Psoas muscle (tissue), 8 donors: Measurements from ENCODE around the gene PARS2. TPM values are rescaled to one million over a fixed set of nuclear protein-coding genes. Genes with fewer than 3 reads are reported as not detected.

Source experiments
- ATAC-seq, 4 donors: fragments of 200-7000 bp; cut with Tn5 transposase; one replicate each; pipeline ENCODE4 v1.9.1; 2020; ENCODE audit warnings: moderate library complexity in 3 of 4, mild to moderate bottlenecking in 2 of 4
- DNase-seq, 2 donors: peaks; one replicate each; pipeline ENCODE4 v3.0.0-alpha.2; 2020
- H3K27ac ChIP-seq: fragments of 200-600 bp; one replicate; pipeline ENCODE4 v1.8.0; 2022
- H3K27me3 ChIP-seq, 3 donors: fragments of 200-600 bp in 1 of 3; one replicate each; pipeline versions ENCODE4 v1.6.1 to v1.8.0; 2013 to 2022; ENCODE audit warnings: low read length in 2 of 3, mild to moderate bottlenecking in 2 of 3, moderate library complexity in 1 of 3; ENCODE audit not compliant: insufficient read depth in 3 of 3
- H3K36me3 ChIP-seq, 2 donors: fragments of 200-600 bp in 1 of 2; one replicate each; pipeline versions ENCODE4 v1.6.1 to v1.8.0; 2013 to 2022; ENCODE audit warnings: low read depth in 1 of 2, mild to moderate bottlenecking in 1 of 2, moderate library complexity in 1 of 2; ENCODE audit not compliant: insufficient read depth in 1 of 2
- H3K4me1 ChIP-seq: fragments of 200-600 bp; one replicate; pipeline ENCODE4 v1.8.0; 2022
- H3K4me3 ChIP-seq: fragments of 200-600 bp; one replicate; pipeline ENCODE4 v1.8.0; 2022; ENCODE audit warnings: mild to moderate bottlenecking
- H3K9me3 ChIP-seq: fragments of 200-600 bp; one replicate; pipeline ENCODE4 v1.8.0; 2022
- WGBS, 3 donors: extraction: QIAGEN DNeasy Blood & Tissue Kit; methylation state at CpG; one replicate each; pipeline versions ENCODE4 v1.1.6 to v1.1.7; 2013; 5-methylcytosine and 5-hydroxymethylcytosine counted together
- intact Hi-C, 2 donors: fragments of 100-400 bp; cut with DNase I; formaldehyde crosslinking; loops; one replicate each; pipeline versions ENCODE4 v1.11.0 to v1.14.2; 2022
- polyA plus RNA-seq, 3 donors: library from polyadenylated mRNA; stranded (reverse); fragments of 200-250 nt; gene quantifications; one replicate each; pipeline ENCODE4 v1.2.3, GENCODE V29; 2013
- total RNA-seq, 4 donors: library from RNA; stranded (reverse); fragmentation: NEBNext Ultra II Directional in 2 of 4; extraction: Animal tissue kit (Norgen Biotek cat#: 25700) in 2 of 4; gene quantifications; one replicate each; pipeline versions ENCODE4 v1.2.1 to v1.2.4, GENCODE V29; 2021 to 2023
- TF ChIP-seq, protein P1 (sequence below): fragments of 200-600 bp; IDR thresholded peaks from one replicate; pipeline ENCODE4 v1.8.0; 2022; ENCODE audit warnings: antibody characterized with exemption
- donor health status: healthy with polysubstance abuse.
- donor health status: DM: no; HTN: no; CAD: no; lungs with moderate emphysema.
- donor health status: Bipolar disorder and iron deficiency.
- donor health status: healthy.
- donor health status: DM: yes; HTN: yes; CAD: no.
- donor health status: DM: no; HTN: no; CAD: no.
- donor health status: DM: no; HTN: no; CAD: no.
- donor health status: DM: yes; HTN: yes; CAD: no.

PARS2 gene
- total and polyA plus RNA-seq, 7 donors = 2.4 to 5.6 (median 3.5) TPM

DNA sequence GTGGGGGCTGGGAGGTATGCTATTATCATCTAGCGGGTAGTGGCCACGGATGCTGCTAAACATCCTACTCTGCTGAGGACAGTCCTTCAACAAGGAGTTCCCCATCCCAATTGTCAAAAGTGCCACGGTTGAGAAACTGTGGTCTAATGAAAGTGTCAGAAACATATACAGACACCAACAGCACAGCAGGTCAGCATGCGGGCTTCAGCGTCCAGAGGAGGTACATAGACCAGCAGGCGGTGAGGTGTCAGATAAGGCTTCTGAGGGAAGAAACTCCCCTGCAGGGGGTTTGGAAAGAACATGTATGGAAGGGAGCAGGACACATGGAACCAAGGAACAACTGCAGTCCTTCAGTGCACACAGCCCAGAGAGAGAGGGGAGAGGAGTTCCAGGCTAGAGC is 53.5 kb downstream of the PARS2 start:
- TF ChIP-seq, protein P1, sequence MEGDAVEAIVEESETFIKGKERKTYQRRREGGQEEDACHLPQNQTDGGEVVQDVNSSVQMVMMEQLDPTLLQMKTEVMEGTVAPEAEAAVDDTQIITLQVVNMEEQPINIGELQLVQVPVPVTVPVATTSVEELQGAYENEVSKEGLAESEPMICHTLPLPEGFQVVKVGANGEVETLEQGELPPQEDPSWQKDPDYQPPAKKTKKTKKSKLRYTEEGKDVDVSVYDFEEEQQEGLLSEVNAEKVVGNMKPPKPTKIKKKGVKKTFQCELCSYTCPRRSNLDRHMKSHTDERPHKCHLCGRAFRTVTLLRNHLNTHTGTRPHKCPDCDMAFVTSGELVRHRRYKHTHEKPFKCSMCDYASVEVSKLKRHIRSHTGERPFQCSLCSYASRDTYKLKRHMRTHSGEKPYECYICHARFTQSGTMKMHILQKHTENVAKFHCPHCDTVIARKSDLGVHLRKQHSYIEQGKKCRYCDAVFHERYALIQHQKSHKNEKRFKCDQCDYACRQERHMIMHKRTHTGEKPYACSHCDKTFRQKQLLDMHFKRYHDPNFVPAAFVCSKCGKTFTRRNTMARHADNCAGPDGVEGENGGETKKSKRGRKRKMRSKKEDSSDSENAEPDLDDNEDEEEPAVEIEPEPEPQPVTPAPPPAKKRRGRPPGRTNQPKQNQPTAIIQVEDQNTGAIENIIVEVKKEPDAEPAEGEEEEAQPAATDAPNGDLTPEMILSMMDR = no peak
- no peak for ATAC-seq
- intact Hi-C loops = loop anchor here (10.0 kb wide), 1 partner anchor 656 kb away; the partner anchor contains the start of genes TCEANC2 (in 2 of the 2) and TMEM59 (in 2 of the 2)

DNA sequence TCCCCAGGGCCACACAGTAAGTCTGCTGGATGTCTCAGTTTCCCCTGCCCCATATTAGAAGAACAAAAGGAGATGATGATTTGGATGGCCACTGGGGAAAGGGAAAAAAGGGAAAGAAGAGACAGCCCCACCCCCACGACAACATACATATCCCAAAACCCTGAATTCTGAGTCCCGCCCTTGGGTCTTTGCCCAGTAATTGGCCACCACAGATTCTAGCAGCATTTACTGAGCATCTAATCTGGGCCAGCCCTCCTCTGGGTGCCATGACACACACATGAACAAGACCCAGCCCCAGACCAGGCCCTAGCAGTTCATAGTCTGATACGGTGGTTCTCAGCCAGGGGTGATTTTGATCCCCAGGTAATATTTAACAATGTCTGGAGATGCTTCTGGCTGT is 53.9 kb downstream of the PARS2 start:
- ATAC-seq = no peak
- TF ChIP-seq, protein P1 = no peak
- Histone ChIP-seq H3K36me3 (peaks cover 2 to 32% of the 10 kb centered on the region in 2 donors), H3K27me3 (no peaks in the 10 kb centered on the region), H3K9me3 (no peaks in the 10 kb centered on the region), H3K27ac (no peak overlapping the region), H3K4me1 (no peaks in the 10 kb centered on the region), H3K4me3 (no peak overlapping the region)
- WGBS, 3 donors = 80 to 84% (median 83%) methylated on average over 3 of the region's 3 CpGs
- DNase-seq = no peak
- intact Hi-C loops = loop anchor here (10.0 kb wide), 1 partner anchor 656 kb away; the partner anchor contains the start of genes TCEANC2 (in 2 of the 2) and TMEM59 (in 2 of the 2)

More for the DNA sequence above, 53.5 kb downstream of the PARS2 start:
- no peak for DNase-seq
- no peak overlapping the region for H3K27ac ChIP-seq
- no peaks in the 10 kb centered on the region for H3K4me1 ChIP-seq
- no peaks in the 10 kb centered on the region for H3K27me3 ChIP-seq
- H3K4me3 ChIP-seq = no peak overlapping the region
- no peaks in the 10 kb centered on the region for H3K9me3 ChIP-seq
- WGBS, 3 donors = 82 to 89% (median 83%) methylated on average over 6 of the region's 6 CpGs
- peaks cover 2 to 28% of the 10 kb centered on the region in 2 donors for H3K36me3 ChIP-seq

DNA sequence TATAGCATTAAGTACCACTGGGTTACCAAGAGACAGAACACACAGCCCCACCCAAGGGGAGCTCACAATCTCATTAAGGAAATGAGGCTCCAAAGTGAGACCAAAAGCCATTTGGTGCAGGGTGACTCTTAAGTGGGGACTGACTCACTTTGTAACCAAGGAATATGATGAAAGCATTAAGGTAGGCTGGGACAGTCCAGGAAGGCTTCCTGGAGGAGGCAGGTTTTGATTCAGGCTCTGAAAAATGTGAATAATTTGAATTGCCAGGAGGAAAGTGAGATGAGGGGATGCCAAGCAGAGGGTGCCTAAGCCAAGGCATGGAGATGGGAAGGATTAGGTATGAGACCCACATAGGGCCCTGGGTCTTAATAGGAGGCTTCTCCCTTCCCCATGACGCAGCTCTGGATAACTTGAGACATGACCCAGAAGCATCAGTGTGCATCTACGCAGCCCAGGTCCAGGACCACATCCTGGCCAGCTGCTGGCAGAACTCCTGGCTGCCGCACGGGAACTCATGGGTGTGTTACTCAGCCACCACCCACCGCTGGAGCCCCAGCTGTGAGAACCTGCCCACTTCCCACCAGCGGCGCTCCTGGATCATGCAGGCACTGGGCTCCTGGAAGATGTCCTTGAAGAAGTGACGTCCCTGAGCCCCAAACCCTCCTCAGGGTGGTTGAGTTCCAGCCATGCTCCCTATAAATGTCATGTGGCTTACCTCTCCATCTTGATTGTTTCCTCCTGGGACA is 54.6 kb downstream of the PARS2 start:
- Histone ChIP-seq H3K4me3 (no peak overlapping the region), H3K4me1 (no peaks in the 10 kb centered on the region), H3K27me3 (no peaks in the 10 kb centered on the region), H3K9me3 (no peaks in the 10 kb centered on the region), H3K27ac (no peak overlapping the region), H3K36me3 (peaks cover 2 to 39% of the 10 kb centered on the region in 2 donors)
- TF ChIP-seq, protein P1 = no peak
- 67 to 80% (median 76%) methylated on average over 8 of the region's 8 CpGs for WGBS, 3 donors
- intact Hi-C loops = loop anchor here (10.0 kb wide), 1 partner anchor 655 kb away; the partner anchor contains the start of genes TCEANC2 (in 2 of the 2) and TMEM59 (in 2 of the 2)
- no peak for ATAC-seq
- DNase-seq = no peak

DNA sequence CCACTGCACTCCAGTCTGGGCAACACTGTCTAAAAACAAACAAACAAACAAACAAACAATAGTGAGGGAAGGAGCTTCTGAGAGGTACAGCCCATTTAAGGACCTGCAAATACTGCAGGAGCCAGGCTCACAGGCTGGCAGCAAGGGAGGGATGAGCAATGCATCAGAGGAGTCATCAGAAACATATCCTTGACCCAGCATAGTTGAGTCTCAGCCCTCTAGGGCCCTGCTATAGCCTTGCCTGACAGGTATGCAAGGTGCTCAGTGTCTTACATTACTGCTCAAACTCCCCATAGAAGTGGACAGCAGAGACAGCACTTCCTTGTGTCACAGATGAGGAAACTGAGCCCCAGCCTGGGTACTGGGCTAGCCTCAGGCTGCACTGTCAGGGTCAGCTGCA is 55.9 kb downstream of the PARS2 start:
- no peak overlapping the region for H3K4me3 ChIP-seq
- H3K27me3 ChIP-seq = no peaks in the 10 kb centered on the region
- intact Hi-C loops = no loop called here
- H3K36me3 ChIP-seq = peaks cover 2 to 45% of the 10 kb centered on the region in 2 donors
- H3K27ac ChIP-seq = no peak overlapping the region
- ATAC-seq (no peak), DNase-seq (no peak)
- no peaks in the 10 kb centered on the region for H3K9me3 ChIP-seq
- TF ChIP-seq, protein P1 = no peak
- H3K4me1 ChIP-seq = no peaks in the 10 kb centered on the region

Other genes starting within 250 kb of the PARS2 start
- gene ACOT11, start 216.3 kb downstream of the PARS2 start, total RNA-seq = 10 to 100 TPM in 1 of 4 donors, 1 to 10 TPM in 3; 2.4 to 13.9 (median 5.0) TPM
- 1 to 10 TPM in 1 of 3 donors, under 1 TPM in 2; 0.82 to 2.3 (median 0.93) TPM for gene ACOT11, start 216.3 kb downstream of the PARS2 start, polyA plus RNA-seq
- gene FAM151A, start 141.0 kb downstream of the PARS2 start, total RNA-seq = not detected
- under 1 TPM in 2 of 3 donors, not detected in 1; 0.05 to 0.07 TPM for gene FAM151A, start 141.0 kb downstream of the PARS2 start, polyA plus RNA-seq
- 1 to 10 TPM; 1.1 to 7.0 (median 1.8) TPM for gene MROH7, start 122.7 kb downstream of the PARS2 start, total RNA-seq
- gene MROH7, start 122.7 kb downstream of the PARS2 start, polyA plus RNA-seq = under 1 TPM; 0.05 to 0.48 (median 0.23) TPM
- 10 to 100 TPM; 27.2 to 41.4 (median 35.0) TPM for gene TTC4, start 48.7 kb downstream of the PARS2 start, total RNA-seq
- gene TTC4, start 48.7 kb downstream of the PARS2 start, polyA plus RNA-seq = 10 to 100 TPM; 25.0 to 58.9 (median 55.2) TPM
- under 1 TPM in 2 of 4 donors, not detected in 2; 0.13 TPM for gene TTC22, start 36.8 kb upstream of the PARS2 start, total RNA-seq
- gene TTC22, start 36.8 kb upstream of the PARS2 start, polyA plus RNA-seq = under 1 TPM; 0.03 TPM
- gene DHCR24, start 122.7 kb upstream of the PARS2 start, total RNA-seq = 100 to 1,000 TPM in 3 of 4 donors, 10 to 100 TPM in 1; 64.4 to 215 (median 129) TPM
- 100 to 1,000 TPM in 1 of 3 donors, 10 to 100 TPM in 1, 1 to 10 TPM in 1; 8.8 to 164 (median 70.7) TPM for gene DHCR24, start 122.7 kb upstream of the PARS2 start, polyA plus RNA-seq
- gene TMEM61, start 216.1 kb upstream of the PARS2 start, total RNA-seq = under 1 TPM in 3 of 4 donors, not detected in 1; 0.34 to 0.54 (median 0.42) TPM
- under 1 TPM; 0.05 to 0.16 (median 0.11) TPM for gene TMEM61, start 216.1 kb upstream of the PARS2 start, polyA plus RNA-seq
- not detected for gene BSND, start 234.4 kb upstream of the PARS2 start, total RNA-seq
- not detected for gene BSND, start 234.4 kb upstream of the PARS2 start, polyA plus RNA-seq